HG02678 (cell line): ENCODE data around the gene TCAF1.
"Not testable (repeated sequence)": the region's sequence is repeated elsewhere in the genome, so short reads cannot be mapped to it uniquely, and the experiment has no call there.

Experiments
- ATAC-seq: cut with Tn5 transposase; IDR thresholded peaks from one replicate; pipeline ENCODE4 v1.9.1; 2021; ENCODE audit warnings: mild to moderate bottlenecking, moderate library complexity; ENCODE audit not compliant: unreplicated experiment

The TCAF1 gene

DNA sequence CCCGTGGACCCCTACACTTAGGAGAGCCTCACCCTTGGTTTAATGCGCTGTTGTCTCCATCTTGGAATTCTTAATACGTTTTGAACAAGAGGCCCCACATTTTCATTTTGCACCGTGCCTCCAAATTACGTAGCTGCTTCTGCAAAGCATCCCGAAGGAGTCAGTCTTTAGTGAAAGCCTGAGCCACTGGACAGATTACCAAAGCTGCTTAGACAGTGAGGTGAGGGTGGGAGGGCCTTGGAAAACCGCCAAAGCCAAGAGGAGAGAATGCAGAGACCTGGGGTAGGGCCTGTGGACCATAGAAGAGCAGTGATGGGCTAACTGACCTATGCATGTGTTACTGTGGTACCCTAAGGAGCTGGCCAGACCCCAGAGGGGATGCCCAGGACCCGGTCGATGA lies 4.2 kb upstream of the TCAF1 start:
- ATAC-seq: no peak

DNA sequence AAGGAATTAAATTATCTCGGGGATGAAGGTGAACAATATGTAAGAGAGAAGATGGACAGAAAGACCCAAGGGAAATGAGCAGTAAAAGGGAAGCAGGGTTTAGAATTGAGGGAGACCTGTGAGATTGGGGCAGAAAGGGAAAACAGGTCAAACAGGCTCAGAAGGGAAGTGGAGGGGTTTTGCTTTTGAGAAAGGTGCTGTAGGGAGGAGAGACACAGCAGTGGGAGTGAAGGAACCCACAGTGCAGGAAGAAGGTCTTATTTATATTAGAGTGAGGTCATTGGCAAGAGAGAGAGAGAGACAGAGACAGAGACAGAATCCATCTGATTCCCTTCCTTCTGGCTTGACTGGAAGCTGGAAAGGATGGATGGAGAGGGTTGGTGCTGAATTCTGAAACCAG lies 3.5 kb upstream of the TCAF1 start:
- no peak for ATAC-seq

DNA sequence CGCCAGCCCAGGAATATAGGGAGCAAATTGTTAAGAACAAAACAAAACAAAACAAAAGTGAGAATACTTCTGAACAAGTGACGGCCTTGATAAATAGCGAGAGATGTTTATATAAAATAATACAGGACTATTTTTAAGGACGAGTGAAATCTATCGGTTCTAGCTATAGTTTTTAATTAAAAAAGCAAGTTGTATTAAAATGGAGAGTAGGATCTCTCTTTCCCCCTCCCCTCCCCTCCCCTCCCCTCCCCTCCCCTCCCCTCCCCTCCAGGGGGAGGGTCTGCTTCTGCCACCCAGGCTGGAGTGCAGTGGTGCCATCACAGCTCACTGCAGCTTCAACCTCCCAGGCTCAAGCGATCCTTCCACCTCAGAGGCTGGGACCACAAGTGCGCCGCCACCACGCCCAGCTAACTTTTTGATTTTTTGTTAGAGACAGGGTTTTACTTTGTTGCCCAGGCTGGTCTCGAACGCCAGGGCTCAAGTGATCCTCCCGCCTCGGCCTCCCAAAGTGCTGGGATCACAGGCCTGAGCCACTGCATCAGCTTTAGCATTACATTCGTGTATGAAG lies 440 bp upstream of the TCAF1 start:
- ATAC-seq: no peak

DNA sequence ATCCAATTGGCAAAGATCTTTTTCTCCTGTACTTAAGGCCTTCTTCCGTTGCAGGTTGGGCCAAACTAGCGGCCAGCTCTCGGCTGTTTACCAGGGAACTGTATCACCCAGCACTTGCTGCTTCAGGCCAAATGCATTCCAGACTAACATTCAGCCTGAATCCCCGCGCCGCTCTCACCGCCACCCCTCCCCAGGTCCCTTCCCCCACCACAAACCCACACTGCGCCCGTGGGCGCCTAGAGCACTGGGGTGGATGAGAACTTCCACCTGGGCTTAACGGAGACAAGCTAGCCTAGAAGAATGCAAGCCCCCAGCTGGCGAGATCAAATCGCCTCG lies 676 bp downstream of the TCAF1 start:
- no peak for ATAC-seq

DNA sequence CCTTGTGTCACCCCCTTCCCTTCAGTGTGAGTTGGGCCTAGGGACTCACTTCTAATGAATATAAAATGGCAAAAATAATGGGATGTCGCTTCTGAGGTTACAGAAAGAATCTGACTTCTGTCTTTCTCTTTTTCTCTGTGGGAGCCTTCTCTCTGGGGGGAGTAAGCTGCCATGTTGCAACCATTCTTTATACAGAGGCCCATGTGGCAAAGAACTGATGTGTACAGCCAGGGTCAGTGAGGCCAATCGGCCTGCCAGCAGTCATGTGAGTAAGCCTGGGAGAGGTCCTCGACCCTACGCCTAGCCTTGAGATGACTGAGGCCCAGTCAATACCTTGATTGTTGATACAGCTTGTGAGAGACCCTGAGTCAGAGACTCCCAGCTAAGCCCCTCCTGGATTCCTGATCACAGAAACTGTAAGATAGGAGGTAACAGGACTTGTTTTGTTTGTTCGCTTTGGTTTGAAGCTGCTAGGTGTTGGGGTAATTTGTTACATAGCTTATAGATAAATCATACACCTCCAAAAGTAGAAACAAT lies 1.7 kb downstream of the TCAF1 start:
- no peak for ATAC-seq

DNA sequence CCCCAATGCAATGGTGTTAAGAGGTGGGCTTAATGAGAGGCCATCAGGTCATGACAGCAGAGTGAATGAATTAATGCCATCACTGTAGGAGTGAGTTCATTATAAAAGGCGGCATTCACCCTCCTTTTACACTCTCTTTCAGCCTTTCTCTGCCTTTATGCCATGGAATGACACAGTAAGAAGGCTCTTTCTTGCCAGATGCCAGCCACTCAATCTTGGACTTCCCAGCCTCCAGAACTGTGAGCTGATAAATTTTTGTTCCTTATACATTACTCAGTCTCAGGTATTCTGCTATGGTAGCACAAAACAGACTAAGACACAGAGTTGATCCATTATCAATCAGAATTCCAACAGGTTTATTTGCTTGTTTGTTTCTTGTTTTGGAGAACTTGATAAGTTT lies 3.2 kb downstream of the TCAF1 start:
- no peak for ATAC-seq

DNA sequence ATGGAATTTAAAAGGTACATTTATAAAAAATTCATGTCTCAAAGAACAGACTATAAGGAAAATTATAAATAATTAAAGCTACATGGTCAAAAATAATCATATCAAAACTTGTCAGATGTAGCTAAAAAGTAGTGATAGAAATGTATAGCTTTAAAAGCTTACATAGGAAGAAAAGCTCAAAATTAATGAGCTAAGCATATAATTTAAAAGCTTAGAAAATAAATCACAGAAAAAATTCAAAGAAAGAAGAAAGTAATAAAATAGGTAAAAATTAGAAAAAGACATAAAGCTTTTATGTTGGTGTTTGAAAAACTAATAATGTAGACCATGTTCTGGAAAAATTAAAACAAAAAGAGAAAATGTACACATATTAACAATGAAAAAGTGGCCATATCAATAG lies 5.3 kb downstream of the TCAF1 start:
- no peak for ATAC-seq

DNA sequence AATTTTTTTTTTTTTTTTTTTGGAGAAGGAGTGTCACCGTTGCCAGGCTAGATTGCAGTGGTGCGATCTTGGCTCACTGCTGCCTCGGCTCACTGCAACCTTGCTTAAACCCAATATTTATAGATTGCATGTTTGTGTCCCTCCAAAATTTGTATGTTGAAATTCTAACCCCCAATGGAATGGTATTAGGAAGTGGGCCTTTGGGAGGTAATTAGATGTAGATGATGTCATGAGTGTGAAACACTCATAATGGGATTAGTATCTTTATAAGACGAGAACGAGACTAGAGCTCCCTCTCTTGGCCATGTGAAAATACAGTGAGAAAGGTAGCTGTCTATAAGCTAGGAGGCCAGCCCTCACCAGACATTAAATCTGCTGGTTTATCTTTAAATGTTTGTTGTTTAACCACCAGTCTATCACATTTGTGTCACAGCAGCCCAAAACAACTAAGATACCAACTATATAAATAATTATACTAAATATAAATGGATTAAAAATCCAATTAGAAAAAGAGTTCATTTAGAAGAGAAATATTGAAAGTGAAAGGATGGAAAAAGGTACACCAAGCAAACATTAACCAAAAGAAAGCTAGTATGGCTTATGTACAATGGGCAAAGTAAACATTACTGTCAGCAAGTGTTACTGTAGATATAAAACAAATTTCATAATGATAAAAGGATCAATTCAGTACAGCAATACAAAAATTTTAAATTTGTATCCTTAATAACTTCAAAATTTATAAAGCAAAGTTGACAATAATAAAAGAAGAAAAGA lies 9.3 kb downstream of the TCAF1 start:
- peak; percentile 99 for ATAC-seq

DNA sequence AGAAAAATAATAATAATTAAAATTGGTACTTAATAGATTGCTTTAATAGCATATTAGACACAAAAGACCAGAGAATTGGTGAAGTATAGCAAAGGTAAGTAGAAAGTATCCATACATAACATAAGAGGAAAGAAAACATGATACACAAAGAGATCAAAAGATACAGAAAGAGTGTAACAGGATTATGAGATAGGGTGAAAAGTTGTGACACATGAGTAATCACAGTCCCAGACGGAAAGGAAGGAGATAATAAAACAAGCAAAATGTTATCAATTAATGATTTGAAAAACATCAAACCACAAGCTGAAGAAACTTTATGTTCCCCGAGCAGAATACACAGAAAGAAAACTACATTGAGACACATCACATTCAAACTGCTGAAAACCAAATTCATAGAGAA lies 10.5 kb downstream of the TCAF1 start:
- no peak for ATAC-seq

DNA sequence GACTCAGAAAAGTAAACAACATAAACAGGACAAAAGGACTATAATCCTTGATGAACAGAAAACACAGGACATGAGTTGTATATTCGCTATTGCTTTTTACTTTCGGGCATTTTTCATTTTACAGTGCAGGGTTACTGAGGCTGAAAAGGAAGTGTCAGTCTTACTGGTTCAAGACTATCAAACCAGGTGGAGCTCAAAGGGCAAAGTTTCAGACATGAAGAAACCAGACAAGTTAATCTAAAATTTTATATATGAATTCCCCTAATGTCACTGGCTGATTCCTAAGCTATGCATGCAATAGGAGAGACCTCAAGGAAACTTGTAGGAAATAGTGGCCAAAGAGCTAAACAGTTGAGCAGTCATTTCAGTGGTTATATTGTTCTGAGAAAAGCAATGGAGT lies 11.4 kb downstream of the TCAF1 start:
- no peak for ATAC-seq

DNA sequence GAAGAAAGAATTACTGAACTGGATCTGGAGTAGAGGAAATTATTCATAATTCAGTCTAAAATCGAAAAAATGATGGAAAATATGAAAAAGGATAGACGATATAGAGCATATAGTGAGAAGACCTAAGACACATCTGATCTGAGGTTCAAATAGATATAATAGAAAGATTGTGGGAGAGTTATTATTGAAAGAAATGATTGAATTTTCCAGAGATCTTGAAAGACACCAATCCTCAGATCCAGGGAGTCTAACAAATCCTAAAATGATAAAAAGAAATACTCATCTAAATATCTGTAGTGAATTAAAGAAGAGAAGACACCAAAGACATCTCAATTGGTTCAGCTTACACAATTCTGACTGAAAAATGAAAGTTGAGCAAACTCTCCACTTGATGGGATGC lies 12.9 kb downstream of the TCAF1 start:
- no peak for ATAC-seq

DNA sequence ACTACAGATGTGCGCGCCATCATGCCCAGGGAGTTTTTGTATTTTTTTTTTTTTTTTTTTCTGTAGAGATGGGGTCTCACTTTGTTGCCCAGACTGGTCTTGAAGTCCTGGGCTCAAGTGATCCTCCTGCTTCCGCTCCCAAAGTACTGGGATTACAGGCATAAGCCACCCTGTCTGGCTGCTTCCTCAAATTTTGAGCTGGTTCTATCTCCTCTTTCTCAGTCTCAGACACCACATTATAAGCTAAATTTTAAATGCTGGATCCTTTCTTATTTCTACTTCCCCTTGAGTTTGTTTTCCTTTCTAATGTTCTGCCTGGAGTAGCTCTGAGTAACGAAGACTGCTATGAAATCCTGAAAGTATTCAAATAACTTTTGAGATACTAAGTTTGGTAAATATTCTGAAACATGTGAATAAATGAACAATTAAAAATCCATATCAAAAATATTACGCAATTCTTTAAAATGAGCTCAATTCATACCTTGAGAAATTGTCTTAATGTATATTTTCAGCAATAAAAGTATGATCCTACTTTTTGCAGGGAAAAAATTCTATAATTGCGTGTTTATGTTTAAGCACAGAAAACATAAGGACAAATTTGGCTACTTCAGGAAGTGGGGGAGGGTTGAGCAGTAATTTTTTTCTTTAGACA lies 15.0 kb downstream of the TCAF1 start:
- no peak for ATAC-seq

DNA sequence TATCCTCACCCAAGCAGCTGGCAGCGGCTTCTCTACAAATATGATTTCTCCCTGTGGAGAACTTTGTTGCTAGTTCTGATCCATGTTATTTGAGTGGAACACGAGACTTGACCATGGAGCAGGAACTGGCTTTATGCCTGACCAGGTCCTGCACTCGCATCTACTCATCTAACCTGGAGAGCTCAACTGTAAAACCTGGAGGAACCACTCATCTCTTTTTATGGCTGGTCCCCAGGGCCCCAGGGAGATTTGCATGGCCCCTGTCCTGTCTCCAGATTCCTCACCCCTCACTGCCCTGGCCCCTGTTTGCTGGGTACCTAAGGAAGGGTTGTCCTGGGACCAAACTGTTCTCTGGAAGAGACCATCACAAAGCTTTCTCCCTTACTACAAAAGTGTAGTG lies 16.0 kb downstream of the TCAF1 start:
- no peak for ATAC-seq

DNA sequence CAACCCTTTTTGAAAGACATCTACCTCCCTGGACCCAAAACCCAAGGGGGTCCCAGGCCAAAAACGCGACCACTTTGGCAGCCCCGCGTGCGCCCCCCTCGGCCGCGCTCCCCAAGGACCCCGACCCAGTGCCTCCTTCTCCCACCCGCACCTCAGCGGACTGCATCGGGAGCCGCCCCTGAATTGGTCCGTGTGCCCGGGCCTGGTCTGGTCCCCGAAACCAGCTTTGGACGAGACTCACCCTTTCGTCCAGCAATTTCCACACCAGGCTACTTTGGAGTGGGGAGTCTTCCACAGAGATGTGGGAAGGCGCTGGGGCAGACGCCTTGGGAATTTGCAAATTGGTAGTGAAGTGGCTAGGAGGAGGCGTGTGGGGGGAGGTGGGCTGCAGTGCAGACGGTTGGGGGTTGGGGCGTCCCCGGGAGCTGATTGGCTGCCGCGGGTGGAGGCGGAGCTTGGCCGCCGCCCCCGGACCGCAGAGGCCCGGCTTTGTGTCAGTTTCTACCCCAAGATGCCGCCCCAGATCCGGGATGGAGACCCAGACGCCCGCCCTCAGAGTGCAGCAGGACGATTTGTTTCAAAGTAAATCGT lies 16.9 kb downstream of the TCAF1 start:
- ATAC-seq: peak; percentile 83

DNA sequence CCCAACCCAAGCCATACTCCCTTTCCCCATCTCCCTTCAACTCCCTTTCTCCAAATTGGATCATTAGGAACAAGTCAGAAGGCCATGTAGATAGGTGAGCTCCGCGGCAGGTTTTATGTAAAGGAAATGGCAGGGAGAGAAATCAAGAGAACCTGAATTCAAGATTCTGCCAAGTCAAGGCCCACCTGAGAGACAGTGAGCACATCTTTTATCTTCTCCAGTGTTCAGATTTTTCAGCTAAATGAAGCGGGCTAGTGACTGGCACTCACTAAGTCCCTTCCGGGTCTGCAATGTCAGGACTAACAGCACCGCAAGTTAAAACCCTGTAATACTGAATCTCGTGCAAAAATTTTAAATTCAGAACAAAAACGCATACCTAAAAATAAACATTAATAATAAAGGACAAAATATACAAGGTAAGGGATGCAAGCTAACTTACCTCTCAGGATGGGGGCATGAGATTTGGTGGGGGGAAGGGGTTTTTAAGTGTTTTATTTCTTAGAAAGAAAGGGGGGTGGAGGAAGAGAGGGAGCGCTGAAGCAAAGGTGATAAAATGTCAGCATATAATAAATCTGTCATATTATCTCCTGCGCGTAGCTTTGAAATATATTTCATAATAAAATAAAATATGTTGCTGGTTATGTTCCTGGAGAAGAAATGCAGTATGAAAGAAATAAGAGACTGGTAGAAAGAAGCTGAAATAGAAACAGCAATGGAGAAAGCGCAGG lies 17.6 kb downstream of the TCAF1 start:
- ATAC-seq: no peak

DNA sequence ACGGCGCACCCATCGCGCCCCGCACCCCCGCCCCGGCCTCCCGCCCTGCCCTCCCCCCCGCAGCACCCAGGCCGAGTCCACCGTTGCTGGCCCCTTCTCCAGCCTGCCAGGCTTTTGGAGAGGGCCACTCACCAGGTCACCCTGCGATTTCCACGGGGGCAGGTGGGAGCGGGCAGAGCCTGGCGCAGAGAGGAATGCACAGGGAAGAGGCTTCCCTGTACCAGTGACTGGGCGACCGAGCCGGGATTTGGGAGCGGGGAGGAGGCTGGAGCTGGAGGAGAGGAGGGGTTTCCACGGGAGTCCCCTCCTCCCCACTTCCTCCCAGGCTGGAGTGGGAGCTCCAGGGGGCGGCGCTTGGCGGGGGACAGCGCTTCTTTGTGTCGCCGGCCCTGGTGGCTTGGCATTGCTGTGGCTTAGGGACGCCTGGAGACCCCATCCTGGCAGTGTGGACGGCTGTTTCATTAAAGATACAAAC lies 19.3 kb downstream of the TCAF1 start:
- ATAC-seq: no peak

DNA sequence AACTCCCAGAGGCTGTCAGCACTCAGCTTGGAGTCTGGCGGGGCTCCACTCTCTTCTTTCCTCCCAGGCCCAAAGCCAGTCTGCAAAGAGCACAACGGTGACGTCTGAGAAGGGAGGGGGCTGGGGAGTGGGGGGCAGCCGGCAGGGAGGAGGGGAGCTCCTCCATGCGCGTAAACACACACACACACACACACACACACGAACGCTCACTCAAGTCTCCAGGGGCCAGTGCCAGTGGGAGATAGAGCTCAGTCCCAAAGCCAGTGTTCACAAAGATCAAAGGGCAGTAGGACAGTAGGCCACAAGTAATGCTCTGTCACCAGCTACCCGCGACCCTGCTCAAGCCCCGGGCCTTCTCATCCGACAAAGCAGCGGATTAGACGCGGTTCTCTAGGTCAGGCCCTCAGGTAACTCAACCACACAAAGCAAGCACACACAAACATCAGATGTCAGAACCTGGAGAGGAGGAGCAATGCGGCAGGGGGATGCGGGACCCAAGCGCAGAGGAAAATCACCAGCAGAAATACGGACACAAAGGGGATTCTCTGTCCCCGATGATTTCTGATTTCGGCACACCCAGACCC lies 19.9 kb downstream of the TCAF1 start:
- ATAC-seq: no peak

DNA sequence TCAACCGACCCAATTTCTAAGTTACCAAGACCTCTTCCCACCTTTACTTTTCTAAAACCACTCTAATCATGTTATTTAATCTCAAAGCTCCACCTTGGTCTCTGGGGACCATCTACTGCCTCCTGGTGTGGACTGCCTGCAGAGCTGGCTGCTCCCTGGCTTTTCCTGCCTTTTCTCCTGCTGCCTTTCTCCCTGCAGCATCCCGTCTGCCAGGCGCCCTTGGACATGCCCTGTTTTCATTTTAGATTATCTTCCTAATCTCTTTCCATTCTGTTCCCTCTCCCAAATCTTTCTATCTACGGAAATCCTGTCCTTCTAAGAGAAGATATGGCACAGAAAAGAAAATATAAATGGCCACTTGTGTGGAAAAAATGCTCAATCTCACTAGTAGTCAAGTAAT lies 23.1 kb downstream of the TCAF1 start:
- ATAC-seq: no peak

DNA sequence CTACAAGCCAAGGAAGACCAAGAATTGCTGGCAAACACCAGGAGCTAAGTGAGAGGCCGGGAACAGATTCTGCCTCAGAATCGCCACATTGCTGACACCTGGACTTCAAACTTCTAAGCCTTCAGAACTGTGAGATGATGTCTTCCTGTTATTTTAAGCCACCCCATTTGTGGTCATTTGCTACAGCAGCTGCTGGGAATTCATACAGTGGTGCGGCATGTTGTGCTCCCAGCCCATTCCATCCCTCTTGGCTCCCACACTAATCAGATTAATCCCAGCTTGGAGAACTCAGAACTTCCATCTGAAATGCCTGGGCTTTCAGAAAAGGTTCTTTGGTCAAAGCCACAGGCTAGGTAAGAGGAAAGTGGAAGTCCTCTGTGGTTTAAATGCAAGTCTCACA lies 24.9 kb downstream of the TCAF1 start:
- no peak for ATAC-seq

DNA sequence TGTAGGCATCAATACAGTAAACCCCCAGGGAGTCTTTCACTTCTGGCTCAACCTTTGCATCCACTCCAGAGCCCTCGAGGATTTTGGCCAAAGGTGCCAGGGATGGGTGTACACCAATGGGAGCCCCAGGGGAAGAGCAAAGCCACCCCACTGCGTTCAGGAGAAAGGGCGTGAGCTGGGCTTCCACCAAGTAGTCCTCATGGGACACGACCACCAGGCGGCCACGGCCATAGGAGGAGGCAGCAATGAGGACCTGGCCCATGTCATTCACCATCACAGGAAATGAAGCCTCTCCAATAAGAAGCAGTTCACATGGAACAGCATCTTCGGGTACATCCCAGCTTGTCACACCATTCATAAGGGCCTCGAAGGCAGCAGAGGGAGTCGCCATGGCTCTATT lies 25.8 kb downstream of the TCAF1 start:
- ATAC-seq: no peak

DNA sequence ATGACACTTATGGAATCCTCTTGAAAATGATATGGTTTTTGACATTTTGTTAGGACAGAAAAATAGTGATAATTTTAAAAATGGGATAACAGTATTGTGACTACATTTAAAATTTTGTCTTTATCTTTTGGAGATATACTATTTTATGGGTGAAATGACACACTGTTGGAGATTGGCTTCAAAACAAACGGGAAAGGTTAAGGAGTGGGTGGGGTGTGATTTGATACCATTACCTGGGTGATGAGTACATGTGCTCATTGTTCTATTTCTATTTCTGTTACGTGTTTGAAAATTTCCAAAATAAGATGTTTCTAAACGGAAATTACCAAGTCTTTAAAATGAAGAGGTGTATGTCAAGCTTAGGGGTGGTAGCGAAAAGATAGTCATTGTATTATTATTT lies 28.7 kb downstream of the TCAF1 start:
- not testable (repeated sequence) for ATAC-seq
